ENCODE data around the gene ZFP3.
"Not testable (repeated sequence)": the region's sequence is repeated elsewhere in the genome, so short reads cannot be mapped to it uniquely, and the experiment has no call there.

Gene ZFP3

GRCh38 chr17:5126719-5127488, 48.6 kb downstream of the ZFP3 start:
- no peak for DNase-seq

- no peak for DNase-seq
Observed at GRCh38 chr17:5127910-5128309, 49.6 kb downstream of the ZFP3 start.

DNA sequence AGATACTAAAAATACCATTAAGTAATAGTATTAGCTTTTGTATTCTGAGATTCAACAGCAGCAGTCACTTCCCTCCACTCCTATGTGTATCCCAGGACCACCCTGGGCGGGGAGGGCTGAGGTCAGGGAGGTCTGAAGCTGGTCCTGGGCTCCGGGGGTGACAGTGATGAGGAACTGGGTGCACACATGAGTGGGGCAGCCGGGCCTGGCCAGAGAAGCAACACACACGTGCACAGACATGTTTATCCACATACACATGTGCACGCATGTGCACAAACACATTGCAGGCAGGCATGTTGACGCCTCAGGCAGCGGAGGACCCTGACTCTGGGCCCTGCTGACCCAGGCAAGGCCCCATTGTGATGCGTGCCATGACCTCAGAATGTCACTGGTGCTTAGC, 50.1 kb downstream of the ZFP3 start:
- not testable (repeated sequence) for DNase-seq

- DNase-seq: no peak
Observed at GRCh38 chr17:5128905-5129535, 50.8 kb downstream of the ZFP3 start.

DNA sequence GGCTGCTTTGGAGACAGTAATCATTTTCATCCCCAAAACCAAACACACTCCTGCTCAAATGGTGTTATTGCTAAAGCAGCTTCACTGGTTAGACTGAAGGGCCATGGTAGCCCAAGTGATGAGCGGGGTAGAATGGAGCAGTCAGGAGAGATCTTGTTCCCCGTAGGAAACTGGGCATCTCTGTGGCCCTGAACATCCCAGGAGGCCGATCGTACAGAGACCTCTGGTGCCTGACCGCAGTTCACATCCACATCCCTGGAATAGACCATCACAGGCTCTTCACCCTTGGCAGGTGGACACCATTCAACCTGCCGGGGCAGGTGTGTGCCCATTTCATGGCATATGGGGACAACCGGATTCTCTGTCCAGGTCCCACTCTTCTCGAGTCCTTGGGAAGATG, 51.5 kb downstream of the ZFP3 start:
- DNase-seq: not testable (repeated sequence)

DNA sequence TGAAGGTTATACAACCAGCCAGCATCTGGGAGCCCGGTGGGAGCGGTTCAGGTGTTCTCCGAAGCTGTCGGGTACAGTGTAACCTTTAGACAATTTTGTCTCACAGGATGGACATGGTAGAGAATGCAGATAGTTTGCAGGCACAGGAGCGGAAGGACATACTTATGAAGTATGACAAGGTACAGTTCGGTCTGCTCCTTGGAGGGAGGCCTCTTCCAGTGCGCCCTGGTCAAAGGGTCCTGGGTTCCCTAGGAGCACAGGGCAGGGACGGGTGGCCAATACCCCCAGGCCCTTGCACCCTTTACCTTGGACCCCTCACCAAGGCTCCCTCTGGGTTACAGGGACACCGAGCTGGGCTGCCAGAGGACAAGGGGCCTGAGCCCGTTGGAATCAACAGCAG, 52.0 kb downstream of the ZFP3 start:
- not testable (repeated sequence) for DNase-seq

DNA sequence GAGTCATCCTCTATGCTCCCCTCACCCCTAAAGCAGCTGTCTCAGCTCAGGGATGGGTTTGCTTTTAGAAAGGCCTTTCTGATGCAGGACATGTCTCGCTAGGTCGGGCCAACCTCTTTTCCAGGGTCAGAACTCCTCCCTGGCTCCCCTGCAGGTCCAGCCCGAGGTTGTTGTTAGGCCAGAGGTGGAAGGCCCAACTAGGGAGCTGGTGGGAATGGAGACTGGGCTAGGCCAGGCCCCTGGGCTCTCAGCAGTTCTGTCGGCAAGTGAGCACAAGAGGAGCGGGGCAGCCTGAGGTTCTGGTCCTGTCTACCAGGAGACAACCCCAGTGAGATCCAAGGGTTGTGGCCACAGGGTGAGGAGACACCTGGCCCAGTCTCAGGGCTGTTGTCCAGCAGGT, 52.4 kb downstream of the ZFP3 start:
- DNase-seq: not testable (repeated sequence)

GRCh38 chr17:5131146-5131715, 53.0 kb downstream of the ZFP3 start:
- DNase-seq: no peak

- not testable (repeated sequence) for DNase-seq
Observed at GRCh38 chr17:5131799-5132502, 53.7 kb downstream of the ZFP3 start.

GRCh38 chr17:5132503-5133225, 54.4 kb downstream of the ZFP3 start:
- not testable (repeated sequence) for DNase-seq

GRCh38 chr17:5133311-5133710, 55.0 kb downstream of the ZFP3 start:
- DNase-seq: no peak

- DNase-seq: not testable (repeated sequence)
Observed at GRCh38 chr17:5133961-5134360, 55.7 kb downstream of the ZFP3 start.

GRCh38 chr17:5134571-5134970, 56.3 kb downstream of the ZFP3 start:
- DNase-seq: not testable (repeated sequence)

DNA sequence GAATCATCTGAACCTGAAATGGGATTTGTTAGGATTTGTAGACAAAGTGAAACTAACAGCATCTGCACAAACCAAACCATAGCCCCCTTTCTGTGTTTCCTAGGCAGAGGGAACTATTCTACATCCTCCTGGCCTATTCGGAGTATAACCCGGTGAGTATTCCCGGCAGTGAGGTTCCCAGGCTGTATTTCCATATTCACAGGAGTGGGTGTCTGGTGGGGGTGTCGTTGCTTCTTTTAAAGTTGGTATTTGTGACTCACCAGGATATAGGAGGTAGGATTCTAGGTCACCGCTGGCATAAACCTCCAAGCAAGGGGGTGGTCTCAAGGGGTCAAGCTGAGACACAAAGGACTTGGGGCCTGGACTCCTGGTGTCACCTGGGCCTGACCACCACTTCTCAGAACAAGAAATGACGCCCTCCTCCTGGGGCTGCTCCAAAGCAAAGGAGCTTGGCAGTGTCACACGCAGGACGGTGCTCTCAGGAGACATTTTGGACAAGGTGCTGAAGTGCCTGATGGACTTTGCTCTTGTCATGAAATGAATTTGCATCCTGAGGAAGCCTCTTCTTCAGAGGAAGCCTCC, 57.0 kb downstream of the ZFP3 start:
- not testable (repeated sequence) for DNase-seq

DNA sequence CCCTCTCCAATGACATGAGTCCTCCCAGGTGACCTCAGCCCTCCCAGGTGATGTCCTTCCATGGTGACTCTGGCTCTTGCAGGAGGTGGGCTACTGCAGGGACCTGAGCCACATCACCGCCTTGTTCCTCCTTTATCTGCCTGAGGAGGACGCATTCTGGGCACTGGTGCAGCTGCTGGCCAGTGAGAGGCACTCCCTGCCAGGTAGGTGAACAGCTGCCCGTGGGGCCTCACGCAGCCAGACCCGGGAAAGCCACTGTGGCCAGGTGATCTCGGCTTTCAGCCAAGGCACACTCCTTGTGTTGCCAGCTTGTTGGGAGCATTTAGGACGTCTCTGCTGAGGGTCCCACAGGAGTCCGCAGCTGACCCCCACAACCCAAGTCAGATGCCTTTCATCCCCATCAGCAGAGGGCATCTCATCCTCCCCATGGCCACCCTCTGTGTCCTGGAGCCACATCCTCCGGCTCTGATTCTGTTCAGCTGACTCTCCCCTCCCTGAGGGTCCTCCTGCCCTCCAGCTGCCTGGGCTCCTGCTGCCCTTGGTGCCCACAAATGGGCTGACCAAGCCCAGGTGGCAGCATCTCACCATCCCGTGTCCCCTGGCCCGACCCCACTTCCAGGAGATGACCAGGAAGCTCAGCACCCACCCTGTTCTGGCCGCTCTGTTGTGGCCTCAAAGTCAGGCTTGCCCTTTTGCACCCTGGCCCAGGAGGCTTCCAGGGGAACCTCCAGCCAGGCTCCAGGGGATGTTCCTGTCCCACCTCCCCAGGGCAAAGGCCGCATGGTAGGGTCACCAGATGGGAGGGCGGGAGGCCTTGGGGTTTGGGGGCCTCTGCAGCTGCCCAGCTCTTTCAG, 57.7 kb downstream of the ZFP3 start:
- no peak for DNase-seq

GRCh38 chr17:5136580-5137412, 58.5 kb downstream of the ZFP3 start:
- not testable (repeated sequence) for DNase-seq

DNA sequence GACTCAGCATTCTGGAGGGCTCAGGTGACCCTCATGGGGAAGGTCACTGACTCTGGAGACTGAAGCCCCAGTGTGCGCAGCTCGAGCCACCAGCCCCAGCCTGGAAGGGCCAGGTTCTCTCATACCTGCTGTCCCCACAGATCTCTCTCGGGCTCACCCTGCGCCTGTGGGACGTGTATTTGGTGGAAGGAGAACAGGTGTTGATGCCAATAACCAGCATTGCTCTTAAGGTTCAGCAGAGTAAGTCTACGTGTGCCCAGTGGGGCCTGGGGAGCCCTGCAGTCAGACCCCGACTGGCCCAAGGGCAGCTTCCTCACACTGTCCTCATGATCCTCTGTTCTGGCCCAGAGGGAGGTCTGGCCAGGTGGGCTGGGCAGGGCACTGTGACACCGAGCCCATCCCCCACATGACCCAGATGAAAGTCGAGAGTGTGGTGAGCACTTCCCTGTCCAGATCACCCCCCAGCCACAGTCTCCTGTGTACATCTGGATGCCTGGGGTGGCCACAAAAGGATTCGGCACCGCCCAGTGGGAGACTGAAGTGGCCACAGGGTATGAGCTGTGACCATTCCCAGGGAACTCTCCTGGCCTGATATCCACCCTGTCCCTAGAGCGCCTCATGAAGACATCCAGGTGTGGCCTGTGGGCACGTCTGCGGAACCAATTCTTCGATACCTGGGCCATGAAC, 59.4 kb downstream of the ZFP3 start:
- DNase-seq: not testable (repeated sequence)

- not testable (repeated sequence) for DNase-seq
Observed at GRCh38 chr17:5138198-5138544, 59.9 kb downstream of the ZFP3 start.

- no peak for DNase-seq
Observed at GRCh38 chr17:5138616-5139457, 60.6 kb downstream of the ZFP3 start.

All from Kasumi-1 (cell line).